Testis (tissue), 2 donors: ENCODE data around the gene CPNE1.

Experiments
- CTCF ChIP-seq, 3 experiments: fragments of 450-650 bp in 2 of 3; fragments of 200-600 bp in 1 of 3; sonication (generic) in 1 of 3; IDR thresholded peaks; one replicate each; pipeline ENCODE4 v1.5.1; 2016 to 2019; ENCODE audit warnings: antibody characterized with exemption in 3 of 3, mild to moderate bottlenecking in 2 of 3, moderate library complexity in 1 of 3
- POLR2A ChIP-seq: fragments of 450-650 bp; IDR thresholded peaks from one replicate; pipeline ENCODE4 v1.6.1; 2017; ENCODE audit warnings: antibody characterized with exemption, mild to moderate bottlenecking, moderate library complexity

- TF ChIP-seq CTCF (IDR thresholded peaks at IDR 0.05) (no peak), POLR2A (no peak)
These were observed 3.6 kb downstream of the CPNE1 start for GRCh38 chr20:35661053-35661452.
